ENCODE data around the gene BABAM2. TPM values are rescaled to one million over a fixed set of nuclear protein-coding genes. Genes with fewer than 3 reads are reported as not detected.

Gene BABAM2
- total RNA-seq, 4 donors from 2014 or later: 24.3 to 46.1 (median 44.5) TPM

- no peaks in the 10 kb centered on the region for H3K27me3 ChIP-seq
- WGBS, 2 donors: 95 to 98% methylated on average over 2 of the region's 2 CpGs
Observed at GRCh38 chr2:27989149-27989548, 98.6 kb downstream of the BABAM2 start.

DNA sequence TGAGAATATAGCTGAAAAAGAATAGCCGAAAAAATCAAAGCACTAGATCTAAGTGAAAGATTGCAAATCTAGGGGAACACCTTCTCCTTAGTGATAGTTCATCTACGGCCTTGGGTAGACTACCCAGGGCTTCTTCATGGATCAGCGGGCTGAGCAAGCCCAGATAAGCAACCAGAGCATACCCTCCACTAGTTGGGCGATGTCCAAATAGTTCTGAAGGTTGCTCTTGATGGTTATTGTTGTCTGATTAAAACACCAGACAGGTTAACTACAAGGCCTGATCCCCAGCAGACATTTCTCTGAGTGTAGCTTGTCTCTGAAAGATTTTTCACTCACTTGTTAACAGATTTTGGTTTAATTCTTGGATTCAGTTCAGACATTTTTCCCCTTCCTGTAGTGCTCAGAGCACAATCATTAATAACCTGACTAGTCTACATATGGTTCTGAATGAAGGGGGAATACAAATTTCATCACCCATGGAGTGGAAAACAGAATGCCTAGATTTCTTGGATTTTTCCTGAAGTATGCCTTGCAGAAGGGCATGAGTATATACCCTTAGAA is 99.6 kb downstream of the BABAM2 start:
- H3K4me1 ChIP-seq: peaks cover 0 to 10% (median 3%) of the 10 kb centered on the region in 4 donors
- H3K4me3 ChIP-seq: no peak overlapping the region
- WGBS, 2 donors: 95 to 96% methylated on average over 4 of the region's 4 CpGs
- H3K36me3 ChIP-seq: peaks cover 0 to 5% (median 0%) of the 10 kb centered on the region in 3 donors
- TF ChIP-seq POLR2A (IDR thresholded peaks at IDR 0.05) (no peak), EP300 (IDR thresholded peaks at IDR 0.05) (no peak)
- TF ChIP-seq, protein P1, sequence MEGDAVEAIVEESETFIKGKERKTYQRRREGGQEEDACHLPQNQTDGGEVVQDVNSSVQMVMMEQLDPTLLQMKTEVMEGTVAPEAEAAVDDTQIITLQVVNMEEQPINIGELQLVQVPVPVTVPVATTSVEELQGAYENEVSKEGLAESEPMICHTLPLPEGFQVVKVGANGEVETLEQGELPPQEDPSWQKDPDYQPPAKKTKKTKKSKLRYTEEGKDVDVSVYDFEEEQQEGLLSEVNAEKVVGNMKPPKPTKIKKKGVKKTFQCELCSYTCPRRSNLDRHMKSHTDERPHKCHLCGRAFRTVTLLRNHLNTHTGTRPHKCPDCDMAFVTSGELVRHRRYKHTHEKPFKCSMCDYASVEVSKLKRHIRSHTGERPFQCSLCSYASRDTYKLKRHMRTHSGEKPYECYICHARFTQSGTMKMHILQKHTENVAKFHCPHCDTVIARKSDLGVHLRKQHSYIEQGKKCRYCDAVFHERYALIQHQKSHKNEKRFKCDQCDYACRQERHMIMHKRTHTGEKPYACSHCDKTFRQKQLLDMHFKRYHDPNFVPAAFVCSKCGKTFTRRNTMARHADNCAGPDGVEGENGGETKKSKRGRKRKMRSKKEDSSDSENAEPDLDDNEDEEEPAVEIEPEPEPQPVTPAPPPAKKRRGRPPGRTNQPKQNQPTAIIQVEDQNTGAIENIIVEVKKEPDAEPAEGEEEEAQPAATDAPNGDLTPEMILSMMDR (IDR thresholded peaks at IDR 0.05): no peak
- no peak for DNase-seq (ENCODE audit: low spot score in 2 of 2)
- no peaks in the 10 kb centered on the region for H3K9me3 ChIP-seq
- H3K27me3 ChIP-seq: no peaks in the 10 kb centered on the region
- no peak overlapping the region for H3K27ac ChIP-seq

More at GRCh38 chr2:27989149-27989548, 98.6 kb downstream of the BABAM2 start:
- peaks cover 0 to 10% (median 3%) of the 10 kb centered on the region in 4 donors for H3K4me1 ChIP-seq
- no peaks in the 10 kb centered on the region for H3K36me3 ChIP-seq
- no peak overlapping the region for H3K27ac ChIP-seq
- H3K4me3 ChIP-seq: no peak overlapping the region
- no peaks in the 10 kb centered on the region for H3K9me3 ChIP-seq
- DNase-seq (ENCODE audit: low spot score in 2 of 2): no peak
- TF ChIP-seq EP300 (IDR thresholded peaks at IDR 0.05): no peak
- TF ChIP-seq, protein P1 (IDR thresholded peaks at IDR 0.05): no peak
- no peak for TF ChIP-seq POLR2A (IDR thresholded peaks at IDR 0.05)

DNA sequence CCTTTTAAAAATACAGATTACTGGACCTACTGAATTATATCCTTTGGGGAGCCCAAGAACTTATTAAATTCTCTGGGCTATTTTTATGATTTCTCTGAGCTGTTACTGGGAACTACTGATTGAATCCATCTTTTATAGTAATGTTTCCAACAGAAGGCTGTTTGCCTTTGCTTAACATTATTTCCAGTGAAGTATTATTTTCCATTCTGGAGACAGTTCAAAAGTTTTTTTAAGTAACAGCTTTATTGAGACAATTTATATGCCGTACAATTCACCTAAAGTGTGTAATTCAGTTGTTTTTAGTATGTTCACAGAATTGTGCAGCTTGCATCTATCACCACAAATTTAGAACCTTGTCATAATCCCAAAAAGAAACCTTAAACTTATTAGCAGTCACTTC is 100.6 kb downstream of the BABAM2 start:
- no peak for DNase-seq (ENCODE audit: low spot score in 2 of 2)
- Histone ChIP-seq H3K9me3 (no peaks in the 10 kb centered on the region), H3K27ac (no peak overlapping the region), H3K4me1 (peaks cover 0 to 10% (median 3%) of the 10 kb centered on the region in 4 donors), H3K27me3 (no peaks in the 10 kb centered on the region), H3K4me3 (no peak overlapping the region), H3K36me3 (peaks cover 0 to 13% (median 0%) of the 10 kb centered on the region in 3 donors)
- WGBS, 2 donors: 75 to 77% methylated on average over 1 of the region's 1 CpG
- TF ChIP-seq, protein P1 (IDR thresholded peaks at IDR 0.05): no peak
- TF ChIP-seq POLR2A (IDR thresholded peaks at IDR 0.05) (no peak), EP300 (IDR thresholded peaks at IDR 0.05) (no peak)

GRCh38 chr2:27992787-27993401 is 102.4 kb downstream of the BABAM2 start:
- no peak for DNase-seq (ENCODE audit: low spot score in 2 of 2)
- Histone ChIP-seq H3K27me3 (no peaks in the 10 kb centered on the region), H3K27ac (no peak overlapping the region), H3K36me3 (peaks cover 0 to 13% (median 0%) of the 10 kb centered on the region in 3 donors), H3K9me3 (no peaks in the 10 kb centered on the region), H3K4me1 (peaks cover 0 to 10% (median 3%) of the 10 kb centered on the region in 4 donors), H3K4me3 (no peak overlapping the region)
- no peak for TF ChIP-seq EP300 (IDR thresholded peaks at IDR 0.05)
- TF ChIP-seq POLR2A (IDR thresholded peaks at IDR 0.05): no peak
- TF ChIP-seq, protein P1 (IDR thresholded peaks at IDR 0.05): no peak

DNA sequence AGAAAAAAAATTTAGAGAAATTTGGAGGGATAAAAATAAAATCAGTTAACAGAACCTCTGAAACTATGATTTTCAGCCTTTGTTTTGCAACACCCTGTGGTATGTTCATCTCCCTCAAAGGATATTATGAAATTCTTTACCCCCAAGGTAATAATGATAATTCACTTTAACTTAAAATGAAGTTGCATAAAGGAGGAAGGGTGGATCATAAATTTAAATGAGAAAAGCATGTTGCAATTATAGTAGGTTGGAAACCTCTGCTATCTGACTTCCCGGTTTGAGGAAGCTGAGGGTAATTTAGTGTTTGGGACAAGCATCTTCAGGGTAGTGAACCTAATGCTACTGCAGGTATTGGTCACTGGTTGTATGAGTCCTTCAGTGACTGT is 102.9 kb downstream of the BABAM2 start:
- H3K9me3 ChIP-seq: no peaks in the 10 kb centered on the region
- no peak for TF ChIP-seq POLR2A (IDR thresholded peaks at IDR 0.05)
- TF ChIP-seq, protein P1 (IDR thresholded peaks at IDR 0.05): no peak
- TF ChIP-seq EP300 (IDR thresholded peaks at IDR 0.05): no peak
- 59 to 63% methylated on average over 1 of the region's 1 CpG for WGBS, 2 donors
- H3K36me3 ChIP-seq: peaks cover 0 to 13% (median 0%) of the 10 kb centered on the region in 3 donors
- H3K27me3 ChIP-seq: no peaks in the 10 kb centered on the region
- peaks cover 0 to 10% (median 3%) of the 10 kb centered on the region in 4 donors for H3K4me1 ChIP-seq
- no peak for DNase-seq (ENCODE audit: low spot score in 2 of 2)
- no peak overlapping the region for H3K4me3 ChIP-seq
- no peak overlapping the region for H3K27ac ChIP-seq
